HepG2 (cell line): ENCODE results near the gene SYMPK. TPM values are rescaled to one million over a fixed set of nuclear protein-coding genes. Genes with fewer than 3 reads are reported as not detected.

ENCODE experiments used
- ATAC-seq: fragments of 200-7000 bp; cut with Tn5 transposase; 3 replicates; pipeline ENCODE4 v1.9.1; 2020; ENCODE audit warnings: mild to moderate bottlenecking, moderate library complexity
- BruUV-seq: library from RNA; stranded (reverse); fragments of 400-500 nt; replicated peaks from 2 replicates; lab custom pipeline; 2021; lab: Mats Ljungman, UMichigan
- CTCF ChIA-PET: fragments of 300-600 bp; formaldehyde crosslinking; extraction: SDS; loops from one replicate; lab custom pipeline; 2021; ENCODE audit warnings: low total read pairs, inconsistent platforms, low intra/inter-chr PET ratio; lab: Yijun Ruan, JAX
- POLR2A ChIA-PET: fragments of 350-600 bp; sonication (Branson Sonifier 250); formaldehyde crosslinking; loops from one replicate; lab custom pipeline; 2020; ENCODE audit warnings: antibody characterized with exemption, inconsistent platforms; lab: Yijun Ruan, JAX
- DNase-seq: peaks from one replicate; pipeline ENCODE4 v3.0.0-alpha.2; 2015; ENCODE audit warnings: low spot score
- FAIRE-seq: peaks from 3 replicates; lab custom pipeline; 2011; peaks lifted over from hg19 to GRCh38; lab: Jason Lieb, UNC
- H2AFZ ChIP-seq: one replicate; pipeline ENCODE4 v1.6.1; 2011; ENCODE audit warnings: low read length, inconsistent platforms
- H3K27ac ChIP-seq: fragments of 300-600 bp; 3 replicates; pipeline ENCODE4 v1.8.0; 2011; ENCODE audit warnings: mixed run types, mild to moderate bottlenecking, mixed read lengths, low read length, inconsistent platforms; ENCODE audit not compliant: insufficient read depth; ENCODE audit errors: extremely low read length
- H3K27me3 ChIP-seq, 2 experiments: fragments of 200-600 bp in 1 of 2; 2 replicates in 1 of 2; 3 replicates in 1 of 2; pipeline versions ENCODE4 v1.6.0 to v1.8.0; 2011; ENCODE audit warnings: low read length in 2 of 2, mild to moderate bottlenecking in 2 of 2, moderate library complexity in 2 of 2, inconsistent platforms in 1 of 2; ENCODE audit not compliant: insufficient read depth in 2 of 2, control insufficient read depth in 1 of 2
- H3K36me3 ChIP-seq, 2 experiments: fragments of 200-600 bp in 1 of 2; replicated peaks in 1 of 2; 2 replicates in 1 of 2; 3 replicates in 1 of 2; pipeline versions ENCODE4 v1.5.1 to v1.8.0; 2011; ENCODE audit warnings: low read length in 2 of 2, inconsistent platforms in 1 of 2; ENCODE audit not compliant: insufficient read depth in 2 of 2, control insufficient read depth in 1 of 2
- H3K4me1 ChIP-seq: 2 replicates; pipeline ENCODE4 v1.5.1; 2012; ENCODE audit warnings: low read length, inconsistent platforms; ENCODE audit not compliant: insufficient read depth
- H3K4me2 ChIP-seq: 2 replicates; pipeline ENCODE4 v1.6.0; 2011; ENCODE audit warnings: low read depth, low read length, inconsistent platforms
- H3K4me3 ChIP-seq, 3 experiments: fragments of 200-600 bp in 1 of 3; sonication (generic), shearing (Covaris generic) in 1 of 3; replicated peaks in 1 of 3; 2 replicates each; pipeline ENCODE4 v1.5.1; 2011 to 2016; ENCODE audit warnings: low read length in 3 of 3, inconsistent platforms in 2 of 3, low read depth in 2 of 3, mild to moderate bottlenecking in 2 of 3, control low read depth in 1 of 3, mixed read lengths in 1 of 3; ENCODE audit not compliant: insufficient read depth in 1 of 3
- H3K79me2 ChIP-seq: one replicate; pipeline ENCODE4 v1.6.1; 2011; ENCODE audit warnings: low read length, inconsistent platforms; ENCODE audit not compliant: insufficient read depth
- H3K9ac ChIP-seq: 2 replicates; pipeline ENCODE4 v1.6.0; 2011; ENCODE audit warnings: mild to moderate bottlenecking, low read depth, low read length, inconsistent platforms; ENCODE audit not compliant: insufficient read depth
- H3K9me3 ChIP-seq: 2 replicates; pipeline ENCODE4 v1.5.1; 2012; ENCODE audit warnings: mild to moderate bottlenecking, low read length
- H4K20me1 ChIP-seq: 2 replicates; pipeline ENCODE4 v1.6.0; 2011; ENCODE audit warnings: inconsistent platforms, mild to moderate bottlenecking, low read length, moderate library complexity; ENCODE audit not compliant: insufficient read depth
- AGO2 ChIP-seq: fragments of 200-400 bp; formaldehyde crosslinking; optimal IDR thresholded peaks from 2 replicates; pipeline ENCODE3; 2017; ENCODE audit warnings: mild to moderate bottlenecking, low read depth, low read length, moderate library complexity
- ARNTL ChIP-seq: sonication (generic); formaldehyde crosslinking; IDR thresholded peaks from 2 replicates; pipeline ENCODE4 v1.4.0; 2020; ENCODE audit warnings: mild to moderate bottlenecking, missing genetic modification reagents
- HNRNPLL ChIP-seq: fragments of 200-400 bp; formaldehyde crosslinking; IDR thresholded peaks from 2 replicates; pipeline ENCODE4 v1.6.1; 2017; ENCODE audit warnings: mild to moderate bottlenecking, low read depth, low read length; ENCODE audit not compliant: poor library complexity, severe bottlenecking
- RBFOX2 ChIP-seq: fragments of 200-400 bp; formaldehyde crosslinking; IDR thresholded peaks from 2 replicates; pipeline ENCODE4 v1.6.1; 2017; ENCODE audit warnings: low read depth, mild to moderate bottlenecking, low read length
- RBM22 ChIP-seq: fragments of 200-400 bp; formaldehyde crosslinking; optimal IDR thresholded peaks from 2 replicates; pipeline ENCODE3; 2017; ENCODE audit warnings: mild to moderate bottlenecking, low read length, moderate library complexity
- WGBS: methylation state at CpG from one replicate; pipeline ENCODE4 v1.1.6; 2017; ENCODE audit warnings: low lambda C conversion rate; 5-methylcytosine and 5-hydroxymethylcytosine counted together
- in situ Hi-C: cut with HindIII; loops from 2 replicates; pipeline ENCODE4 v1.10.0; 2017; ENCODE audit warnings: low pct_unique_long_range_greater_than_20kb; ENCODE audit not compliant: extremely low pct_ligation_motif_present
- intact Hi-C: fragments of 100-400 bp; cut with micrococcal nuclease; formaldehyde crosslinking; loops from one replicate; pipeline ENCODE4 v1.10.0; 2022; ENCODE audit not compliant: unreplicated experiment
- polyA plus RNA-seq, 8 experiments: library from polyadenylated mRNA; depleted of rRNA in 3 of 8; stranded (reverse) in 7 of 8; unstranded in 1 of 8; fragments of >200 nt; fragmentation: Illumina TruSeq in 4 of 8; extraction: Trizol in 4 of 8; gene quantifications; 2 replicates each; pipeline versions ENCODE4 v1.2.1 to v1.2.3, GENCODE V29; 2011 to 2016; ENCODE audit warnings: low read depth in 4 of 8, missing spikeins in 1 of 8, mixed read lengths in 1 of 8; ENCODE audit not compliant: insufficient read depth in 1 of 8
- total RNA-seq, 5 experiments: library from RNA; depleted of rRNA; stranded (reverse); fragments of >200 nt; fragmentation: Illumina TruSeq; extraction: Trizol; gene quantifications; 2 replicates each; pipeline ENCODE4 v1.2.3, GENCODE V29; 2016; ENCODE audit warnings: low read depth in 1 of 5
- TF ChIP-seq, protein P1 (sequence below): sonication (generic); formaldehyde crosslinking; IDR thresholded peaks from 2 replicates; pipeline ENCODE4 v1.8.0; 2022; ENCODE audit warnings: mild to moderate bottlenecking, missing genetic modification reagents, moderate library complexity

Gene SYMPK
- total and polyA plus RNA-seq, 2 of the 13 experiments (the other 11 are each of a cell fraction or from before 2014, with no cell fraction given), result 21.9 to 55.7 TPM

DNA sequence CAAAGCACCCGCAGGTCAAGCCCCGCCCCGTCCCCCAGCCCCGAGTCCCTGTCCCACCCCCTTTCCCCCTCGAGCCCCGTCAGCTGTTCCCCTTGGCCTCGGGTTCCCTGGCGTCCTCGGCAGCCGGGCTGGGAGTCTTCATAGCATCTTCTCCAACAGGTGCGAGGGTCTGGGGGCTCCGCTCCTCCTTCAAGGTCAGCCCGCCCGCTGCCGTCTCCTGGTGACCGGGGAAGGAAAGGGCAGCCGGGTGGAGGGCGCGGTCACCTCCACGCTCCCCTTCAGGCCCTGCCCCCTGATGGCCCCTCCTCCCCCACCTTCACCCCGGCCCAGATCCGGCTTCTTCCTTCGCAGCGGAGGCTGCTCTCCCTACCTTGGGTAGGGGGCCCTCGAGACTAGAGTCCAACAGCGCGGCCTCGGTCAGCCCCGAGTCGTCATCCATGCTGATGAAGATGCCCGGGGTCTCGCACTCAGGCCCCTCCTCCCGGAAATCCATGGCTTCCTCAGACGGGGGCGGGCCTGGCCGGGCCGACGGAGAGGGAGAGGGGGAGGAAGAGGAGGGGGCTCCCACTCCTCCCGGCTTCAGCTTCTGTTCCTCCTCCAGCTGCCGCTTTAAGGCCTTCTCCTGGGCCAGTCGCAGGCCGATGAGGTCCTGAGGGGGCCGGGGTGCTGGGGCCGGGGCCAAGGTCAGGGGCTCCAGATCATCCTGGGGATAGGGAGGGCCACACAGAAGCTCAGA is 47.3 kb downstream of the SYMPK start:
- in situ Hi-C loops, result loop anchor here (10.0 kb wide), 1 partner anchor 199 kb away; no protein-coding TSS in a partner anchor

DNA sequence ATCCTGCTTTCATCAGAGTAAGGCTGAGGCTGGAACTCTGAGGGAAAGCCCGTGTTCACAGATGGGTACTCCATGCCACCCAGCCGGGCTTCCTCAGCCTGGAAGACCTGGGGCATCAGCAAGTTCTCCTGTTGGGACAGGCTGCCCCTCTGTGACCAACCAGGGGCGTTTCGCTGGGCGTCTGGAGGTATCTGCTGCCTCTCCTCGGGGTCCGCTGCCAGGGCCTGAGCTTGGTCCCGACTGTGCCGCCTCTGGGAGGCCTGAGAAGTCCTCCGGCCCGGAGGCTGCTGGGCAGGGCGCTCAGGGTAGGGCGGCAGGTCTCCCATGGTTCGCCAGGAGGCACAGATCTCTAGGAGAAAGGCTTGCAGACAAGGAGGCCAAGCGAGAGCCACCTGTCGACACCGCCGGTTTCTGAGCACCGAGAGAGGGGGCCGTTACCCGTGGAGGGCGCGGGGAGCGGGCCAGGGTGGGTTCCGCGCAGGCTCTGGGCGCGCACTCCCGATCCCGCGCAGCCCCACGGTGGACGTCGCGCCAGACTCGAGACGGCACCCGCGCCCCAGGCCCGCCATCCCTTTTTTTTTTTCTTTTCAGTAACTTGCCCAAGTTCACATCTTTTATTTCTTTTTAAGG is 48.0 kb downstream of the SYMPK start, which contains the start of gene RSPH6A:
Gene RSPH6A (minus strand): TSS at position 458 of the 630 bp plus-strand sequence. CDS start 132 bp downstream, at position 326.
- Histone ChIP-seq H3K27ac (no peak within 1 kb of the TSS), H3K9me3 (no peaks in the 10 kb centered on the region), H3K79me2 (no peaks in the 10 kb centered on the region), H3K36me3 (peaks cover 0 to 5% of the 10 kb centered on the region in 2 experiments; a peak in 2 of 5 replicates), H3K4me3 (no peak within 1 kb of the TSS), H3K9ac (no peak within 1 kb of the TSS), H3K4me2 (no peak within 1 kb of the TSS), H2AFZ (no peak within 1 kb of the TSS), H3K27me3 (no peaks in the 10 kb centered on the region), H3K4me1 (no peaks in the 10 kb centered on the region)
- ChIA-PET POLR2A (interaction anchor here (1.2 kb wide), 1 partner anchor 22 kb away, joined by 3 read pairs; the partner anchor contains the start of gene DMWD), CTCF (no interaction called here)
- intact Hi-C loops, result loop anchor here (5.0 kb wide), 2 partner anchors 197 to 262 kb away; no protein-coding TSS in a partner anchor
- in situ Hi-C loops, result loop anchor here (10.0 kb wide), 1 partner anchor 200 kb away; no protein-coding TSS in a partner anchor
- 97% methylated on average over 26 of the region's 40 CpGs for WGBS
- BruUV-seq, result no TSS peak
- no peak for ATAC-seq
- no peak for FAIRE-seq
- TF ChIP-seq, protein P1, sequence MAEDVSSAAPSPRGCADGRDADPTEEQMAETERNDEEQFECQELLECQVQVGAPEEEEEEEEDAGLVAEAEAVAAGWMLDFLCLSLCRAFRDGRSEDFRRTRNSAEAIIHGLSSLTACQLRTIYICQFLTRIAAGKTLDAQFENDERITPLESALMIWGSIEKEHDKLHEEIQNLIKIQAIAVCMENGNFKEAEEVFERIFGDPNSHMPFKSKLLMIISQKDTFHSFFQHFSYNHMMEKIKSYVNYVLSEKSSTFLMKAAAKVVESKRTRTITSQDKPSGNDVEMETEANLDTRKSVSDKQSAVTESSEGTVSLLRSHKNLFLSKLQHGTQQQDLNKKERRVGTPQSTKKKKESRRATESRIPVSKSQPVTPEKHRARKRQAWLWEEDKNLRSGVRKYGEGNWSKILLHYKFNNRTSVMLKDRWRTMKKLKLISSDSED (CRISPR knock-in tag), result no peak
- peak; percentile 91 for TF ChIP-seq AGO2
- no peak for TF ChIP-seq HNRNPLL
- peak; percentile 41; the same call in 1 of the 2 replicates for TF ChIP-seq RBFOX2
- TF ChIP-seq, all 625 proteins: peak for 2
- DNase-seq, result no peak
- no peaks in the 10 kb centered on the region for H4K20me1 ChIP-seq

More for the DNA sequence above, 47.3 kb downstream of the SYMPK start:
- no peak for ATAC-seq
- Histone ChIP-seq H3K4me3 (no peak overlapping the region), H4K20me1 (no peaks in the 10 kb centered on the region), H3K9ac (no peak overlapping the region), H3K4me1 (no peaks in the 10 kb centered on the region), H3K27me3 (no peaks in the 10 kb centered on the region), H3K4me2 (no peak overlapping the region), H3K27ac (no peak overlapping the region), H3K9me3 (no peaks in the 10 kb centered on the region), H2AFZ (no peak overlapping the region), H3K79me2 (no peaks in the 10 kb centered on the region), H3K36me3 (peaks cover 5 to 6% of the 10 kb centered on the region in 2 experiments)
- intact Hi-C loops, result loop anchor here (5.0 kb wide), 2 partner anchors 197 to 262 kb away; no protein-coding TSS in a partner anchor
- DNase-seq, result no peak
- TF ChIP-seq RBM22 (peak; percentile 26), ARNTL (CRISPR knock-in tag) (no peak)
- BruUV-seq, result no TSS peak
- 96% methylated on average over 40 of the region's 44 CpGs for WGBS
- FAIRE-seq, result no peak
- ChIA-PET POLR2A (no interaction called here), CTCF (interaction anchor here (2.6 kb wide), 1 partner anchor 69 kb away, joined by 50 read pairs; the partner anchor contains the start of gene IRF2BP1)
